Pons (tissue), 1 donor: ENCODE results near the gene HMGN4.
"Not testable (repeated sequence)": the region's sequence is repeated elsewhere in the genome, so short reads cannot be mapped to it uniquely, and the experiment has no call there.

Experiments
- DNase-seq: peaks from one replicate; pipeline ENCODE4 v3.0.0-alpha.2; 2016; ENCODE audit warnings: low spot score

The HMGN4 gene

DNA sequence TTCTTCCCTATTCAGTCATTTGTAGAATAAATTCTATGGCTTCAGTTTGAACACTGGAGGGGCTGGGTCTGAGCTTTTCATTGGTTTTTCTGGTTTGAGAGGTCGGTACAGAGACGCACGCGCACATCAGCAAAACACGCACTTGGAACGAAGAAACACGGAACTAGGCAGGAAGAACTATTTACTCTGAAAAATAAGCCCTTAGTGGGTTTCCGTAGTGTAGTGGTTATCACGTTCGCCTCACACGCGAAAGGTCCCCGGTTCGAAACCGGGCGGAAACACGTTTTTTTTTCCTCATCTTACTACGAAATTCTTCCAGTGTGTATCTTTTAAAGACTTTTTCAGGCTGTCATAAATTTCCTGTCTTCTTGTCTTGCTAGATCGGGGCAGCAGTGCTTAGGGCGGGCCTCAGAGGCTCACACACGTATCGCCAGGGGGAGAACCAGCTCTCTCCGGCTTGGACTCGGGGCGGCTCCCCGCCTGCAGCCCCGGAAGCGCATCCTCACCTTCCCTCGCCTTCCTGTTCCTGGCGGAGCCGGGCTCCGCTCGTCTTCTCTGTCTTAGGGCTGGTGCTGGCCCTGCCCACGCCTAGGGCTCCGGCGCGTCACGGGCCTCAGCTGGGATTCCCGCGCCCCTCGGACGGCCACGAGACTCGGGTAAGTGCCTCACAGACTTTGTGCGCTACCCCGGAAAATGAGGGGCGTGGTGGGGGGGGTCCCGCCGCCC is at the start of gene HMGN4:
HMGN4 (plus strand) TSS at position 521 of the 726 bp plus-strand sequence. CDS start 6,841 bp downstream, outside the sequence.
- DNase-seq: peak; percentile 98

DNA sequence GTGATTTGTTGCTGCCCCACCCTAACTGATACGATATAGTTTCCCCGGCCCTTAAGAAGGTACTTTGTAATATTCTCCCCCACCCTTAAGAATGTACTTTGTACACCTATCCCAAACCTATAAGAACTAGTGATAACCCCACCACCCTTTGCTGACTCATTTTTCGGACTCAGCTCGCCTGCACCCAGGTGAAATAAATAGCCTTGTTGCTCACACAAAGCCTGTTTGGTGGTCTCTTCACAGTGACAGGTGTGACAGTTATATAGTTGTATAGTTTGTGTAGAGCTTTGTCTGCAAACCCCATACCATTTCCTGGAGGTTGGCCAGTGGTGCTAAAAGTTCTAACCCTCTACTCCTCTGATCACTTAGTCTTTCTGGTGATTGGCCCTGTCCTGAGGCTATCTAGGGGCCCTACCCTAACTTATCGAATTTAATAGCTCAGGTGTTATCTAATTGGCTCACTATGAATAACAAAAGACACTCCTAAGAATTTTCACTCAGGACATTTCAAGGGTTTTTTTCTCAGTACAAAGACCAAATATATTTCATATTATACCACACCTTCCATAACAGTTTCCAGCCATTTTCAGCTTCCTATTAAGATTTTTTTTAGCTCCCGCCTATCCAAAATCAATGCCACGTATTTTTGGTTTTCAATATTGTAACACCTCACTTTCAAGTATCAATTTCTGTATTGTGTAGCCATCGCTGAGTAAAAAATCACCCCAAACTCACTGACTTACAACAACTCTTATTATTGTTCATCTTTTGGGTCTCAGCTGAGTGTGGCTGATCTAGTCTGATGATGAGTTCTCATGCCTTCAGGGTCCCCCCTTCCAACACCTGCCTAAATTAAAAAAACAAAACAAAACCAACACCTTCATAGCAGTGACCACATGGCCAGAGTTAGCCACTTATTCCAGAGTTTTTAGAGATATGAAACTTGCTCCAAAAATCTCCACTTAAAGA is 47.9 kb upstream of the HMGN4 start:
- no peak for DNase-seq

DNA sequence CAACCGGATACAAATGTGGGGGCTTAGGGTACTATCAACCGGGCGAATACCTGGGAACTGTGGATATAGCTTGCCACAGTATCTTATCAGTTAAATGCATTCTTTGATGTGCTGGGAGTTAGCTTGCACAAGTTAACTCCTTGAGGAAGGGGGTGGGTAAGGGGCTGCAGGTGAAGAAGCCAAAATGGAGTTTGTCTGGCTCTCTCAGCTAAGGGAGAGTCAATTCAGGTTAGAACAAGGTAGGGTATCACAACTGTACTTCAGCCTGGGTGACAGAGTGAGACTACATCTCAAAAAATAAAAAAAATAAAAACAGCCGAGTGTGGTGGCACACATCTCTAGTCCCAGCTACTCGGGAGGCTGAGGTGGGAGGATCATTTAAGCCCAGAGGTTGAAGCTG is 46.6 kb upstream of the HMGN4 start:
- no peak for DNase-seq

DNA sequence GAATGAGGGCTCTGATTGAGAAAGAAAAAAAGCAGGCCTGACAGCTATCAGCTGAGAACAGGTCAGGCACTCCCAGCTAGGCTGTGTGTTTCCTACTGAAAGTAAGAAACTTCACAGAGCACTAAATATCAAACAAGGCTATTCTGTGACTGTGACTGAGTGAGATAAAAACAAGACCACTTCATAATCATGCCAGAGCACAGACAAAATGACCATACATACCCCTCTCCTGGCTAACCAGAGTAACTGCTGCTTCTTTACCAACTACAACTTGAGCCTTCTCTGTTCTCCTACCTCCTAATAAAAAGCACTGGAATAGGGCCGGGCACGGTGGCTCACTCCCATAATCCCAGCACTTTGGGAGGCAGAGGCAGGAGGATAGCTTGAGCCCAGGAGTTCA is 44.9 kb upstream of the HMGN4 start:
- DNase-seq: no peak

DNA sequence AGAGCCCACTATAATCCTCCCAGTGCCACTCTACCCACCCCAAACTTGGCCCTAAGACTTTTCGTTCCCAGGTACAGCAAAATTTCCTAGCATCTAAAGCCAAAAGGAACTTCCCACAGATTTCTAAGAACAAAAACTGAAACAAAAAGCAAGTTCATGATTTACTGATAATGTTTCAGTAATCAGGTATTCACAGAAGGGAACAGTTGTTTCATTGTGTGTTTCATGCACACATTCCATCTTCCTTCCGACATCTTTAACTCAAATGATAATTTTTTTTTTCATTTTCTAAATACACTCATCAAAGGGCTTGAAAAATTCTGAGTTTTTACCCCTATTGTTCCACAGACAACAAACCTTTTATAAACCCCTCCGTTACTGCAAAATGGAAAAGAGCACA is 44.0 kb upstream of the HMGN4 start:
- no peak for DNase-seq

DNA sequence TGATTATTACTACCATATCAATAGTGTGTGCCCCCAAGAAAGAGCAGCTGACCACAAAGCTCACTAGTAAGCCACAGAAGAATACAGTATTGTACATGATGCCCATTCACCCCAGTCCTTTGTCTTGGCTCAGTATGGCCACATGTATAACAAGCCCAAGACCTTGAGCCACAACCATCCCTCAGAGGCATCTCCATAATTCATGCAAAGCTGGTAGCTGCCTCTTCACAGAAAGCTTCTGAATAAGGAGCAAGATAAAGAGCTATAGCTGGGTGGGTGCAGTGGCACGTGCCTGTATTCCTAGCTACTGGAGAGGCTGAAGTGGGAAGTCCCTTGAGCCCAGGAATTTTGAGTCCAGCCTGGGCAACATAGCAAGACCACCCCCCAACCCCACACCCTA is 42.9 kb upstream of the HMGN4 start:
- no peak for DNase-seq

DNA sequence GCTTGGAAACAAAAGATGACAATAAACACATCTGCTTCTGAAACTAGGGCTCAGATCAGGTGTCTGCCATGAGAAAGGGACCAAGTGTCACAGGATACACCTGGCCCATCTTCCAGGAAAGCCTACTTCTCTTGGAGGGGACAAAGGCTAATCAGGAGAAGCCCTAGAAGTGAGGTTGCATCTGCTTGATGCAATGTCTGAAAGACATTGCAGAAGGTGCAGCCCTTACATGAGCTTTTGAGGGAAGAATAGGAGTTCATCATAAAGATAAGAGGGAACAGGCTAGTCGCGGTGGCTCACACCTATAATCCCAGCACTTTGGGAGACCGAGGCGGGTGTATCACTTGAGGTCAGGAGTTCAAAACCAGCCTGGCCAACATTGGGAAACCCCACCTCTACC is 40.6 kb upstream of the HMGN4 start:
- DNase-seq: no peak

DNA sequence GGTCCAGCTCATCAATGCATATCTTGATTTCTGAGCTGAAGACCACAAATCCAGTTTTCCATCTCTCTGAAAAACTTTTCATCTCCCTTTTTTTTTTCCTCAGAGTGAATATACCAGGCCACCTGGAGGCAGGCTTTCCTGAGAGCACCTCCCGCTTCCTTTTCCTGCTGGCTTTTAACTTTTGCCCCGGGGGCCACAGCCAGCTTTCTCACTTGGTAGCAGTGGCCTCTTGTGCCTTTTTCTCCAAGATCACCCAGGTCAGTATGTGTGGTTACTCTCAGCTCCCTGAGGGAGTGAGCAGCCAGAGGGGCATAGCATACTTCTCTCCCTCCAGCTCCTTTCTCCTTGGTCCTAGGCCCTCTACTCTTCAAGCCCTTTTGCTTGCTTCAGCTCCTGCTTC is 38.1 kb upstream of the HMGN4 start, which contains the start of gene BTN1A1:
BTN1A1 (plus strand) TSS at position 202 of the 400 bp plus-strand sequence. CDS start 984 bp downstream, outside the sequence.
- DNase-seq: no peak

DNA sequence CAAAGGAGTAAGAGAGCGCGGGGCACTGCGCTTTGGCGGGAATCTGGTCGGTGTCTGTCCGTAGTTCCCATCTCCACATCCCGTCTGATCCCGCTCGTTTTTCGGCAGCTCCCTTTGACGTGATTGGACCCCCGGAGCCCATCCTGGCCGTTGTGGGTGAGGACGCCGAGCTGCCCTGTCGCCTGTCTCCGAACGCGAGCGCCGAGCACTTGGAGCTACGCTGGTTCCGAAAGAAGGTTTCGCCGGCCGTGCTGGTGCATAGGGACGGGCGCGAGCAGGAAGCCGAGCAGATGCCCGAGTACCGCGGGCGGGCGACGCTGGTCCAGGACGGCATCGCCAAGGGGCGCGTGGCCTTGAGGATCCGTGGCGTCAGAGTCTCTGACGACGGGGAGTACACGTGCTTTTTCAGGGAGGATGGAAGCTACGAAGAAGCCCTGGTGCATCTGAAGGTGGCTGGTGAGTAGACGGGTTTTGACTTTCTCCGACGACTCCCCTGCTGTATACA is 36.6 kb upstream of the HMGN4 start:
- no peak for DNase-seq

DNA sequence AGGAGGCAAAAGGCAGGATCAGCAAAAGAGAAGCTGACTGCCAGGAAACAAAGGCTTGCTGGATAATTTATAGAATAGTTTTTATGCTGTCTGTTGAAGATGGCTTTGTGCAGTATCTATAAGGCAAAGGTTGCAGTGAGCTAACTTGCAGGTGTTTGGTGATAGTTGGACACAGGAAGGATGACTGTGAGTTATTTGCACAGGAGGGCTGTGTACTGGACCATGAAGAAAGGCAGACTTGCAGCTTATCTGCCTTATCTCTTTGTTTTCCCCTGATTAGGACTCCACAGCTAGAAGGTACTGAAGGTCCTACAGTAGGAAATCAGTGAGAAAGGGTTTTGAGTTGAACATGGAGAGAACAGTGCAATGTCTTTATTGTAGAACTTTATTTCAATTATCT is 36.0 kb upstream of the HMGN4 start:
- no peak for DNase-seq

DNA sequence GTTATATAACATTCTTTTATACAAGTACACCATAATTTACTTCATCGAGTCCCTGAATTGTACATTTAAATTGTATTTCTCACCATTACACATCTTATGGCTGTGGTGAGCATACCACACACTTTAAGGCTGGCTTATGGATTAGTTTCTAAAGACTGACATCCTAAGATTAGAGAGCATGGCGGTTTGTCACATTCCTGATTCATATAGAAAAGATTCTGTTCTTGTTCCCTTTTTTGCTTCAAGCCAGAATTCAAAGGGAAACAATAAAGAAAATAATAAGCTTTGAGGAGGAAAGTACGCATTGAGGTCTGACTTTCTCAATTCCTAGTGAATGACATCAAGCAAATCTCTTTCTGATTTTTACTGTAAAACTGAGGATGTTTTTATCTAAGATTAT is 35.5 kb upstream of the HMGN4 start:
- no peak for DNase-seq

DNA sequence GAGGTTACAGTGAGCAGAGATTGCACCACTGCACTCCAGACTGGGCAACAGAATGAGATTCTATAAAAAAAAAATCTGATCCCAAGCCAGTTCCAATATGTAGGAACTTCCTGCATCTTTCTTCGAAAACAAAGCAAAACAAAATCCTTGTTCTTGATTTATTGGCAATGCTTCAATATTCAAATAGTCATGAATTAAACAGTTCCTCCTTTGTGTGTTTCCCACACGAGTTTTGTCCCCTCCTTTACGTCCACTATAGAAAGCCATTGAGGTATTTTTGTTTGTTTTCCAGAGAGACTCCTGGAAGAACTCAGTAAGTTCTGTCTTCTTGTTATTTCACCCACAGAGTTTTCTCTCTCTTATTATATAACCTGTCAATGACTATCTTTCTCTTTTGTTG is 30.5 kb upstream of the HMGN4 start:
- DNase-seq: peak; percentile 78

DNA sequence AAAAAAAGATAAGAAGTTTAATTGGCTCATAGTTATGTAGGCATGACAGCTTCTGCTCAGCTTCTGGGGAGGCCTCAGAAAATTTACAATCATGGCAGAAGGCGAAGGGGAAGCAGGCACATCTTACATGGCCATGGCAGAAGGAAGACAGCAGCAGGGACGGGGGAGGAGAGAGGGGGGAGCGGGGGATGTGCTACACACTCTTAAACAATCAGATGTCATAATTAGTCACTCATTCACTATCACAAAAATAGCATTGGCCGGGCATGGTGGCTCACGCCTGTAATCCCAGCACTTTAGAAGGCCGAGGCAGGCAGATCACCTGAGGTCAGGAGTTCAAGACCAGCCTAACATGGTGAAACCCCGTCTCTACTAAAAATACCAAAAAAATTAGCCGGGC is 27.1 kb upstream of the HMGN4 start:
- not testable (repeated sequence) for DNase-seq

DNA sequence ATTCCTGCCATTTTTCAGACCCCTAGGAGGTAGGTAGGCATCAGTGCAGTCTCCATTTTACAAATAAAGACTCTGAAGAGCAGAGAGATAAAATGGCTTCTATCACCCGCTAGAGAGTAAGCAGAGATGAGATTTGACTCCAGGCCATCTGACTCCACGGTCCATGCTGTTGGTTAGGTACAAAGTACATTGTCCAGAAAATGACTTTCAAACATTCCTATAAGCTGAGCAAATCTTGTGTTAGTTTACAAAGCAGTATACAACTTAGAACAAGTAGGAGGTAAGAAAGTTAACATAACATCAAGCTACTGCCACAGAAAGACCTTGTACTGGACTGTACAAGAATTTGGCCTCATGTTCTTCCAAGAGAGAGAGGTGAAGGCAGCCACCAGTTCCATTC is 23.2 kb upstream of the HMGN4 start:
- DNase-seq: no peak

DNA sequence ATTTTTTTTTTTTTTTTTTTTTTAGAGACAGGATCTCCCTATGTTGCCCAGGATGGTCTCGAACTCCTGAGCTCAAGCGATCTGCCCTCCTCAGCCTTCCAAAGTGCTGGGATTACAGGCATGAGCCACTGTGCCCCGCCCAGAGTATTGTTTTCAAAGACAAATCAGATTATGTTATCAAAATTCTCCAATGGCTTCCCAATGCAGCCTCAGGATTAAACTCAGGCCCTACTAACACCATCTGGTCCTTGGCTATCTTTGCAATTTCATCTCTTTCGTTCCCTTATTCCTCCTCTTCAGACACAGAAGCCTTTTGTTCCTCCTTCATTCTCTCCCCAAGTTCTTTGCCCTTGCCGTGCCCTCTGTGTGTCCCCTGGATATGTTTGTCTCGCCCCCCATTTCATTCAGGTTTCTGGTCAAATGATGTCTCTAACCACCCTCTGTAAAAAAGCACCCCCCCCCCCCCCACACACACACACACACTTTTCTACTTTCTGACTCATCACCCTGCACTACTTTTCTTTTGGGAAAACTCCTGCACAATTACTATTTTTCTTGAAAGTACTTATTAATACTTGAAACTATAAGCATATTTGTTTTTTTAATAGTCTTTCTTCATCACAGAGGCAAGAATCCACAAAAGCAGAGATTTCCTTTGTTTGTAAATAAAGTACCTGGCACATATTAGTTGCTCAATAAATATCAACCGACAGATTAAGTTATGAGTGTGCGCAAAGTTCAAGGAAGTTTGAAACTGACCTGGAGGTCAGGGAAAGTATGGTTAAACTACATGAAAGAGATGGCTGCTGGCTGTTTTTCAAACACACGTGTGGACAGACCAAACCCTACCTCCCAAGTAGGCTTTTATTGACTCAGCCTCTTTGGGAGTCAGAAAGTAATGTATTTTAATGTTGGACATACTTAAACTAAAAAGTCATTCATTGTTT is 21.4 kb upstream of the HMGN4 start:
- no peak for DNase-seq

DNA sequence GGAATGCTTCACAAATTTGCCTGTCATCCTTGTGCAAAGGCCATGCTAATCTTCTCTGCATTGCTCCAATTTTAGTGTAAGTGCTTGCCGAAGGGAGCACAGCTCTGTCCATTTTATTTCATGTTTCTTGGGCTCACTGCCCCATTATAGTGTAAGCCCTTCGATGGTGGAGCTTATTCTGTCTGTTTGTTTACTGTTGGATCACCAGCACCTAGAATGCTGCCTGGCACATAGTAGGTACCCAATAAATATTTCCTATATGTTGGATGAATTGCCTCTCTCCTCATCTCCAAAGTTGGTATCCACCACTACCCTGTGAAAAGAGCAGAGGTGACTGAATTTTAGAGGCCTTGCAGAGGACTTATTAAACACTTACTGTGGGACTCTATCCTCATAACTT is 18.8 kb upstream of the HMGN4 start:
- no peak for DNase-seq

DNA sequence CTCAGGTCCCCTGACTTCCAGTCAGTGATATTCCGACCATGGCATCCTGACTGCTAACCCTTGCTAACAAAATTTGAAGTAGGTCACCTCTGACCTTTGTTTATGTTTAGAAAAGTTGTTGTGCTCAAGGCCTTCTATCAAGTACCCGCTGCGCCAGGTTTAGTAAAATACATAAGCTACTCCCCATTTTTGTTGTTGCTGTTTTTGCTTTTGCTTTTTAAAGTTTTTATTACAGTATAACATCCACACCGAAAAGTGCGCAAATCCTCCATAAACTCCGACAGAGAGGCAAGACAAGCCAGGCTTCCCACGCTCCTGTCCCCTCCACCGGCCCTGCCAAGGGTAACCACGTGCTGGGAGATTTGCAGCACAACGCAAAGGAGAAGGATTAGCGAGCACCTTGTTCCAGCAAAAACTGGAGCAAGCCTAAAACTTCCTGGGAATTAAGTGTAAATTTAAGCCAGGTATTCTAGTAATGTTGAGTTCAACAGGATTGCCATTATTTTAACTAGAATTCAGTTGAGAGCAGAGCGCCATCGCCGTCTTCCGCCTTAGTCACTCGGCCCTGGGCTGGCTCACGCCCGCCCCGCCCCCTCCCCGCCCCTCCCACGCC is 17.8 kb upstream of the HMGN4 start:
- DNase-seq: peak; percentile 75

DNA sequence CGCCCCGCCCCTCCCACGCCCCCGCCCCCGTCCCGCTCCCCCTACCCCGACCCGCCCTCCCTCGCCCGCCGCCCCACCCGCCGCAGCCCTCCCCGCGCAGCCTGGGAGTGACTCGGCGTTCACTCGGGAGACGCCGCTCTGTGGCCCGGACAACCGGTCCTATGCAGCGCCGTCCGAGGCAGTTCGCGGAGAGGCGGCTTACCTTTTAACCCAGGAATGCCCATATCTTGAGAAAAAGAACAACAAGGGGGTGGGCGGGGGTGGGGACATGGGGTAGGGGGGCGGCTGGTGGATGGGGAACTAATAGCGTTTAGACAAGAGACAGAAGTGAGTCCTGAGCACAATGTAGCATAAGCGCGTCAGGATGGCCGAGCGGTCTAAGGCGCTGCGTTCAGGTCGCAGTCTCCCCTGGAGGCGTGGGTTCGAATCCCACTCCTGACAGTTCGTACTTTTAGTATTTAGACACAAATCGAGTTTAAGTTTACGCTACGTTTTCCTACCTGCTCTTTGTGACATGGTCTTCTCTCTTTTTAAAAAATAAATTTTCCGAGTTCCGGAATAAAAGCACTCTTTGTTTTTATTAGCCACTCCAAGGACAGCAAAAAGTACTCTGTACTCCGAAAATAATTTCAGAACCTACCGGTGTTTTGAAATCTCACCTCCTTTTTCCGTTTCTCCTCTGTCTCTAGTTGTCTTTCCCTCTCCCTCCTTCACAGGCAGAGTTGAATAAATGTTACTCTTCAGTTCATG is 17.1 kb upstream of the HMGN4 start:
- DNase-seq: peak; percentile 92

DNA sequence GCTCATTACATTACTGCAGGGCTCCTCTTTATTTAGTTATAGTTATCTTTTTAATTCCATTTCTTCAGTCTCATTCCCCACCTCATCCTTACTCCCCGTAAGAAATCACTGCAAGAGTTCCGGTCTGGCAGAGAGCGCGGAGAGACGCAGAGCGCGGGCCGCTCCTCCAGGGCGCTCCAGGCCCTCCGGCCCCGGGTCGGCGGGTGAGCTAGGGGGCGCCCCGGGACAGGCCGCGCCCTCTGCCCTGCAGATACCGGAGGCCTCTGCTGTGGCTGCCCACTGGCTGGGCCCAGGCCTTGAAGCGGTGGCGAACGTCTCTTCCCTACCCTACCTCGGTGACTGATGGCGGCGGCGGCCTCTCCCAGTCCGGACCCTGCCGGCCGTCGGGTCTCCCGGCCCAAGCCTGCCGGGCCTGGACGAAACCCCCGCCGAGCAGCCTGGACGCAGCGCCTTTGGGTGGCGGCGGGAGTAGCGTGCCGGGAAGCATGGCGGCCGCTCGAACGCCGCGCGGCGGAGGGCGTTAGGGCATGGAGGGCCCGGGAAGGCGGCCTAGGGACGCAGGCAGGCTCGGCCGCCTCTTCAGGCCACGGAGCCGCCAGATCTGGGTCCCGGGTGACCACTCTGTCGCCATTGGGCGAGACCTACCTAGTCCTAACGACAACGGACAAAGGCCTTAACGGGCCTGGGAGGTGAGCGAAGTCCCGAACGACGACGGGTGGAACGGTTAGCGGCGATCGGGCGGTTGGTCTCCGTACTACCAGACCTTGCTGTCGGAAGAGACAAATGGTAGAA is 16.4 kb upstream of the HMGN4 start:
- peak; percentile 51 for DNase-seq
